ENCODE results near the gene DPEP1.
"Not testable (repeated sequence)": the region's sequence is repeated elsewhere in the genome, so short reads cannot be mapped to it uniquely, and the experiment has no call there.

Gene DPEP1

GRCh38 chr16:89629827-89630610 is 16.6 kb downstream of the DPEP1 start:
- Histone ChIP-seq H3K9me2 (replicated peaks; ENCODE audit: low read depth, low read length) (no peaks in the 10 kb centered on the region), H3K9ac (ENCODE audit: low read depth, low read length, poor library complexity, severe bottlenecking) (no peak overlapping the region), H3K4me3 (ENCODE audit: low read length, poor library complexity, severe bottlenecking) (no peak overlapping the region), H3K9me3 (ENCODE audit: insufficient read depth, low read depth, low read length) (no peaks in the 10 kb centered on the region), H3K27me3 (ENCODE audit: insufficient read depth, low read length, poor library complexity, severe bottlenecking) (no peaks in the 10 kb centered on the region), H4K20me1 (ENCODE audit: insufficient read depth, low read length, poor library complexity, severe bottlenecking) (no peaks in the 10 kb centered on the region), H3K4me1 (ENCODE audit: insufficient read depth, low read length, poor library complexity, severe bottlenecking) (no peaks in the 10 kb centered on the region), H3K36me3 (ENCODE audit: insufficient read depth, low read length) (no peaks in the 10 kb centered on the region), H3K79me2 (ENCODE audit: insufficient read depth, low read length) (no peaks in the 10 kb centered on the region), H3K4me2 (ENCODE audit: low read depth, low read length, poor library complexity, severe bottlenecking) (no peak overlapping the region), H3F3A (ENCODE audit: low read depth) (no peaks in the 10 kb centered on the region), H2AFZ (ENCODE audit: low read length) (no peak overlapping the region)
- TF ChIP-seq CTCF (conservative IDR thresholded peaks at IDR 0.05; ENCODE audit: low read length) (no peak), EZH2phosphoT487 (IDR thresholded peaks at IDR 0.05; ENCODE audit: borderline replicate concordance) (no peak)

- Histone ChIP-seq H3K9me3 (ENCODE audit: insufficient read depth, low read depth, low read length) (no peaks in the 10 kb centered on the region), H3K4me3 (ENCODE audit: low read length, poor library complexity, severe bottlenecking) (no peak overlapping the region), H3K27me3 (ENCODE audit: insufficient read depth, low read length, poor library complexity, severe bottlenecking) (no peaks in the 10 kb centered on the region), H3K4me1 (ENCODE audit: insufficient read depth, low read length, poor library complexity, severe bottlenecking) (no peaks in the 10 kb centered on the region), H3K9ac (ENCODE audit: low read depth, low read length, poor library complexity, severe bottlenecking) (no peak overlapping the region), H3F3A (ENCODE audit: low read depth) (no peaks in the 10 kb centered on the region), H4K20me1 (ENCODE audit: insufficient read depth, low read length, poor library complexity, severe bottlenecking) (no peaks in the 10 kb centered on the region), H3K79me2 (ENCODE audit: insufficient read depth, low read length) (no peaks in the 10 kb centered on the region), H3K36me3 (ENCODE audit: insufficient read depth, low read length) (no peaks in the 10 kb centered on the region), H3K9me2 (replicated peaks; ENCODE audit: low read depth, low read length) (no peaks in the 10 kb centered on the region), H2AFZ (ENCODE audit: low read length) (no peak overlapping the region), H3K4me2 (ENCODE audit: low read depth, low read length, poor library complexity, severe bottlenecking) (no peak overlapping the region)
- no peak for TF ChIP-seq EZH2phosphoT487 (IDR thresholded peaks at IDR 0.05; ENCODE audit: borderline replicate concordance)
- TF ChIP-seq CTCF (conservative IDR thresholded peaks at IDR 0.05; ENCODE audit: low read length): no peak
These were observed 19.7 kb downstream of the DPEP1 start for GRCh38 chr16:89633064-89633631.

GRCh38 chr16:89634463-89635385 is 21.3 kb downstream of the DPEP1 start:
- H3K4me1 ChIP-seq (ENCODE audit: insufficient read depth, low read length, poor library complexity, severe bottlenecking); H3F3A ChIP-seq (ENCODE audit: low read depth); H3K79me2 ChIP-seq (ENCODE audit: insufficient read depth, low read length); H3K4me3 ChIP-seq (ENCODE audit: low read length, poor library complexity, severe bottlenecking); H3K4me2 ChIP-seq (ENCODE audit: low read depth, low read length, poor library complexity, severe bottlenecking); H3K9ac ChIP-seq (ENCODE audit: low read depth, low read length, poor library complexity, severe bottlenecking); H2AFZ ChIP-seq (ENCODE audit: low read length); H3K27me3 ChIP-seq (ENCODE audit: insufficient read depth, low read length, poor library complexity, severe bottlenecking); H3K9me3 ChIP-seq (ENCODE audit: insufficient read depth, low read depth, low read length); H3K9me2 ChIP-seq (replicated peaks; ENCODE audit: low read depth, low read length); H4K20me1 ChIP-seq (ENCODE audit: insufficient read depth, low read length, poor library complexity, severe bottlenecking); H3K36me3 ChIP-seq (ENCODE audit: insufficient read depth, low read length): not testable (repeated sequence)
